Hepatic stellate cell (primary cell): ENCODE measurements around the gene RHOT1.

Experiments
- DNase-seq: peaks from one replicate; pipeline ENCODE4 v3.0.0; 2011; ENCODE audit warnings: low spot score

RHOT1 gene

GRCh38 chr17:32269377-32269776 lies 127.1 kb downstream of the RHOT1 start:
- DNase-seq = no peak

GRCh38 chr17:32271844-32272243 lies 129.5 kb downstream of the RHOT1 start:
- no peak for DNase-seq

GRCh38 chr17:32274101-32274500 lies 131.8 kb downstream of the RHOT1 start:
- DNase-seq = no peak

DNA sequence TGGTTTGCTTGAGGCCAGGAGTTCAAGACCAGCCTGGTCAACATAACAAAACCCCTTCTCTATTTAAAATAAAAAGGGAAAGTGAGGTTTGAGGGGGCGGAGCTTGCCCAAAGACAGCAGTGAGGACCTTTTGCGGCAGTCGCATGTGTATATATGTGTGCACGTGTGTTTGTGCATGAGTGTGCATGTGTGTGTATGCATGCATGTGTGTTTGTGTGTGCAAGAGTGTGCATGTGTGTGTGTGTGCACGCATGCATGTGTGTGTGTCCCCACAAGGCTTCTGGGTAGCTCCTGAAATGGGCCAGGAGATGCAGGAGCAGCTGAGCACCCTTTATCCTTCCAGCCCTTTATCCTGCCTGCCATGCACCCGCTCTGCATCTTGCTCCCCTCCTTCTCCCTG lies 132.3 kb downstream of the RHOT1 start:
- DNase-seq = no peak
